Loucy (cell line): ENCODE results near the gene NPTX1.

Experiments
- EZH2phosphoT487 ChIP-seq: fragments of 200-600 bp; IDR thresholded peaks from 2 replicates; pipeline ENCODE4 v1.6.1; 2018; ENCODE audit warnings: antibody characterized with exemption, mild to moderate bottlenecking, moderate library complexity, borderline replicate concordance
- TF ChIP-seq, protein P1 (sequence below): fragments of 200-600 bp; sonication (generic); conservative IDR thresholded peaks from 2 replicates; pipeline ENCODE4 v1.5.1; 2014; ENCODE audit warnings: mild to moderate bottlenecking, antibody characterized with exemption, low read length

DNA sequence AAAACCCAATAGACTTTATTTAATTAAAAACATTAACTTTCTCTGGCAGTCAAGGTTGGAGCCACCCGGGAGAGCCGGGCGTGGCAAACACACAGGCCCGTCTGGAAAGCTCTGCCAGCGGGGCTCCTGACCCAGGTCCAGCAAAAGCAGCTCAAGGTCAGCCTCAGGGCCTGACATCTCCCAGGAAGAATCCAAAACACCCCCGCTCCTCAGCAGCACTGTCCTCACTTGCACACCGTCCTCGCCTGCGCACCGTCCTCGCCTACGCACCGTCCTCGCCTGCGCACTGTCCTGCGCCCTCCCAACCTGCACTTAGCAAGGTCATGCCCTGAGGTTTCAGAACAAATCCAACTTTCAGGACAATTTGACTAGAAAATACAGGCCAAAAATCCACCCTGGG, 36.8 kb upstream of the NPTX1 start:
- no peak for TF ChIP-seq EZH2phosphoT487
- TF ChIP-seq, protein P1, sequence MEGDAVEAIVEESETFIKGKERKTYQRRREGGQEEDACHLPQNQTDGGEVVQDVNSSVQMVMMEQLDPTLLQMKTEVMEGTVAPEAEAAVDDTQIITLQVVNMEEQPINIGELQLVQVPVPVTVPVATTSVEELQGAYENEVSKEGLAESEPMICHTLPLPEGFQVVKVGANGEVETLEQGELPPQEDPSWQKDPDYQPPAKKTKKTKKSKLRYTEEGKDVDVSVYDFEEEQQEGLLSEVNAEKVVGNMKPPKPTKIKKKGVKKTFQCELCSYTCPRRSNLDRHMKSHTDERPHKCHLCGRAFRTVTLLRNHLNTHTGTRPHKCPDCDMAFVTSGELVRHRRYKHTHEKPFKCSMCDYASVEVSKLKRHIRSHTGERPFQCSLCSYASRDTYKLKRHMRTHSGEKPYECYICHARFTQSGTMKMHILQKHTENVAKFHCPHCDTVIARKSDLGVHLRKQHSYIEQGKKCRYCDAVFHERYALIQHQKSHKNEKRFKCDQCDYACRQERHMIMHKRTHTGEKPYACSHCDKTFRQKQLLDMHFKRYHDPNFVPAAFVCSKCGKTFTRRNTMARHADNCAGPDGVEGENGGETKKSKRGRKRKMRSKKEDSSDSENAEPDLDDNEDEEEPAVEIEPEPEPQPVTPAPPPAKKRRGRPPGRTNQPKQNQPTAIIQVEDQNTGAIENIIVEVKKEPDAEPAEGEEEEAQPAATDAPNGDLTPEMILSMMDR = no peak
